ENCODE data around the gene RAB20. TPM values are rescaled to one million over a fixed set of nuclear protein-coding genes. Genes with fewer than 3 reads are reported as not detected.

Gene RAB20
- 4.6 and 5.1 TPM in 2 replicates for total RNA-seq
- total RNA-seq (2013) = 2.4 TPM
- polyA plus RNA-seq = 2.4 and 7.3 TPM in 2 replicates
- polyA minus RNA-seq = 2.9 and 5.1 TPM in 2 replicates

- Mint-ChIP-seq H3K9me3 (ENCODE audit: insufficient read depth) (no peaks in the 10 kb centered on the region), H3K4me3 (peak within 1 kb of the TSS; percentile 91), H3K27ac (peak within 1 kb of the TSS; percentile 79), H3K27me3 (peaks cover 10% of the 10 kb centered on the region), H3K4me1 (peaks cover 34% of the 10 kb centered on the region)
- ATAC-seq (ENCODE audit: low read depth) (peak; percentile 81), DNase-seq (peak; percentile 74)
- under 1% methylated on average over 60 of the region's 79 CpGs for WGBS (ENCODE audit: insufficient coverage)
- ChIA-PET POLR2A (interaction anchor here (0.5 to 1.1 kb wide), 4 partner anchors 25 to 151 kb away, joined by 3 to 12 read pairs (median 4); partner anchors contain the start of gene NAXD), CTCF (interaction anchor here (0.8 to 2.0 kb wide), 4 partner anchors 12 to 120 kb away, joined by 3 to 12 read pairs (median 4); no protein-coding TSS in a partner anchor)
- no peaks in the 10 kb centered on the region for H4K20me1 ChIP-seq (ENCODE audit: control insufficient read depth, insufficient read depth, low read length, poor library complexity, severe bottlenecking)
- peak within 1 kb of the TSS; percentile 94 for H2AFZ ChIP-seq (ENCODE audit: insufficient read depth, low read depth, low read length, poor library complexity, severe bottlenecking)
- peaks cover 0 to 5% (median 0%) of the 10 kb centered on the region in 4 experiments for H3K27me3 ChIP-seq (replicated peaks in 1 of 4; ENCODE audit: control extremely low read depth in 1 of 4, control insufficient read depth in 3 of 4, insufficient read depth in 4 of 4, low read length in 3 of 4)
- no peaks in the 10 kb centered on the region for H3K79me2 ChIP-seq (ENCODE audit: control insufficient read depth, insufficient read depth, low read length)
- H3K9ac ChIP-seq (ENCODE audit: low read length) = peak within 1 kb of the TSS; percentile 76
- H3K4me1 ChIP-seq (ENCODE audit: control insufficient read depth in 2 of 2, insufficient read depth in 2 of 2, low read length in 2 of 2) = peaks cover 13 to 15% of the 10 kb centered on the region in 2 donors
- TF ChIP-seq EZH2 (IDR thresholded peaks at IDR 0.05; ENCODE audit: borderline replicate concordance, insufficient read depth, low read depth, low read length, poor library complexity, severe bottlenecking) (no peak), CTCF (IDR thresholded peaks at IDR 0.05) (no peak)
- peaks cover 0 to 13% (median 0%) of the 10 kb centered on the region in 3 donors for H3K9me3 ChIP-seq (ENCODE audit: control extremely low read depth in 1 of 3, control insufficient read depth in 2 of 3, insufficient read depth in 1 of 3, low read length in 2 of 3)
- no peaks in the 10 kb centered on the region for H3K36me3 ChIP-seq (replicated peaks in 1 of 2; ENCODE audit: control extremely low read depth in 1 of 2, control insufficient read depth in 1 of 2, extremely low read depth in 1 of 2, insufficient read depth in 2 of 2, low read length in 1 of 2)
- H3K4me2 ChIP-seq (replicated peaks; ENCODE audit: low read depth, low read length, poor library complexity, severe bottlenecking) = peak within 1 kb of the TSS; percentile 91
- intact Hi-C loops (cut with micrococcal nuclease) = loop anchor here (1.0 to 5.0 kb wide), 3 partner anchors 89 to 115 kb away; no protein-coding TSS in a partner anchor
- peak within 1 kb of the TSS; percentile 59 to 92 (median 70) for H3K4me3 ChIP-seq (ENCODE audit: control extremely low read depth in 1 of 5, extremely low read depth in 1 of 5, insufficient read depth in 1 of 5, low read depth in 2 of 5, low read length in 4 of 5)
- H3K27ac ChIP-seq (ENCODE audit: low read length in 2 of 2) = peak within 1 kb of the TSS; percentile 12 to 51
Measured at GRCh38 chr13:110561344-110562035, at the start of gene RAB20. Gene RAB20, minus strand, starts transcription at chr13:110561722. Its CDS starts 203 bp downstream, at chr13:110561519.
